GM23338 (cell line): ENCODE data around the gene OLA1. TPM values are rescaled to one million over a fixed set of nuclear protein-coding genes. Genes with fewer than 3 reads are reported as not detected.

Experiments used
- ATAC-seq: fragments of 200-7000 bp; cut with Tn5 transposase; 3 replicates; pipeline ENCODE4 v1.9.1; 2020
- DNase-seq: peaks from one replicate; pipeline ENCODE4 v3.0.0-alpha.2; 2015; ENCODE audit warnings: low spot score
- H2AFZ ChIP-seq: fragments of 200-600 bp; sonication (generic); 2 replicates; pipeline ENCODE4 v1.8.0; 2016; ENCODE audit warnings: antibody characterized with exemption, mild to moderate bottlenecking, moderate library complexity
- H3F3A ChIP-seq: fragments of 200-600 bp; sonication (generic); replicated peaks from 2 replicates; pipeline ENCODE4 v1.8.0; 2017; ENCODE audit warnings: antibody characterized with exemption, mixed run types, low read depth
- H3K27ac ChIP-seq: fragments of 200-600 bp; sonication (generic); 2 replicates; pipeline ENCODE4 v1.6.1; 2016; ENCODE audit warnings: low read depth
- H3K27me3 ChIP-seq: fragments of 200-600 bp; sonication (generic); 2 replicates; pipeline ENCODE4 v1.8.0; 2016; ENCODE audit warnings: mild to moderate bottlenecking, mixed run types, moderate library complexity; ENCODE audit not compliant: insufficient read depth
- H3K36me3 ChIP-seq: fragments of 200-600 bp; sonication (generic); 2 replicates; pipeline ENCODE4 v1.8.0; 2016; ENCODE audit warnings: mild to moderate bottlenecking; ENCODE audit not compliant: insufficient read depth
- H3K4me1 ChIP-seq: fragments of 200-600 bp; sonication (generic); 2 replicates; pipeline ENCODE4 v1.8.0; 2016; ENCODE audit warnings: mild to moderate bottlenecking, moderate library complexity; ENCODE audit not compliant: insufficient read depth
- H3K4me2 ChIP-seq: fragments of 200-600 bp; sonication (generic); 2 replicates; pipeline ENCODE4 v1.7.1; 2017; ENCODE audit warnings: mixed run types
- H3K4me3 ChIP-seq: fragments of 200-600 bp; sonication (generic); 2 replicates; pipeline ENCODE4 v1.6.1; 2016; ENCODE audit warnings: mixed run types
- H3K79me2 ChIP-seq: fragments of 200-600 bp; sonication (generic); replicated peaks from 2 replicates; pipeline ENCODE4 v1.8.0; 2017; ENCODE audit warnings: mild to moderate bottlenecking; ENCODE audit not compliant: insufficient read depth
- H3K9me2 ChIP-seq: fragments of 200-600 bp; sonication (generic); 2 replicates; pipeline ENCODE4 v1.8.0; 2017; ENCODE audit not compliant: insufficient read depth
- H4K20me1 ChIP-seq: fragments of 200-600 bp; sonication (generic); replicated peaks from 2 replicates; pipeline ENCODE4 v1.8.0; 2017; ENCODE audit warnings: mild to moderate bottlenecking; ENCODE audit not compliant: insufficient read depth
- H3K27ac Mint-ChIP-seq: 2 replicates; pipeline ENCODE4 v1.8.0; 2020; ENCODE audit warnings: inconsistent platforms, mild to moderate bottlenecking, moderate library complexity, mixed read lengths
- H3K27me3 Mint-ChIP-seq: 3 replicates; pipeline ENCODE4 v1.8.0; 2022; ENCODE audit warnings: low read depth, mild to moderate bottlenecking, moderate library complexity, mixed read lengths, inconsistent platforms; ENCODE audit not compliant: insufficient read depth, poor library complexity
- H3K36me3 Mint-ChIP-seq: 3 replicates; pipeline ENCODE4 v1.8.0; 2021; ENCODE audit warnings: low read depth, mild to moderate bottlenecking, inconsistent platforms, moderate library complexity, mixed read lengths
- H3K4me1 Mint-ChIP-seq: 3 replicates; pipeline ENCODE4 v1.8.0; 2020; ENCODE audit warnings: mild to moderate bottlenecking, inconsistent platforms, mixed read lengths
- H3K4me3 Mint-ChIP-seq: 3 replicates; pipeline ENCODE4 v1.8.0; 2021; ENCODE audit warnings: moderate library complexity, mild to moderate bottlenecking, inconsistent platforms, mixed read lengths
- H3K9me3 Mint-ChIP-seq: 3 replicates; pipeline ENCODE4 v1.8.0; 2020; ENCODE audit warnings: moderate library complexity, mild to moderate bottlenecking, inconsistent platforms, mixed read lengths
- CTCF ChIP-seq, 2 experiments: fragments of 200-600 bp in 1 of 2; sonication (generic) in 1 of 2; conservative IDR thresholded peaks; 2 replicates each; pipeline versions ENCODE4 v1.5.1 to v1.6.1; 2016 to 2017; ENCODE audit warnings: antibody characterized with exemption in 2 of 2, low read depth in 2 of 2, mild to moderate bottlenecking in 2 of 2, moderate library complexity in 1 of 2
- ETS1 ChIP-seq: IDR thresholded peaks from 2 replicates; pipeline ENCODE4 v1.6.1; 2016; ENCODE audit warnings: antibody characterized with exemption
- EZH2 ChIP-seq: fragments of 200-600 bp; sonication (generic); IDR thresholded peaks from one replicate; pipeline ENCODE4 v1.8.0; 2017; ENCODE audit warnings: antibody characterized with exemption, mild to moderate bottlenecking, low read depth; ENCODE audit not compliant: unreplicated experiment
- NANOG ChIP-seq: IDR thresholded peaks from 2 replicates; pipeline ENCODE4 v1.6.1; 2016; ENCODE audit warnings: antibody characterized with exemption, borderline replicate concordance
- ZNF331 ChIP-seq: fragments of 250-450 bp; sonication (Bioruptor Pico); IDR thresholded peaks from 2 replicates; pipeline ENCODE4 v1.5.0; 2020; ENCODE audit warnings: low read depth, mild to moderate bottlenecking, moderate library complexity
- ZNF462 ChIP-seq: fragments of 250-450 bp; sonication (Bioruptor Pico); IDR thresholded peaks from 2 replicates; pipeline ENCODE4 v1.5.0; 2020; ENCODE audit warnings: mild to moderate bottlenecking, moderate library complexity
- polyA plus RNA-seq: library from polyadenylated mRNA; unstranded; fragments of >200 nt; fragmentation: Nextera tagmentation; extraction: Ambion mirVana; gene quantifications from 2 replicates; pipeline ENCODE4 v1.2.1, GENCODE V29; 2016
- total RNA-seq: library from RNA; depleted of rRNA; stranded (reverse); fragments of >200 nt; shearing (Covaris generic); gene quantifications from 2 replicates; pipeline ENCODE4 v1.2.3, GENCODE V29; 2014

OLA1 gene
- total and polyA plus RNA-seq, 2 experiments from 2014 or later: 104 to 242 TPM

- H2AFZ ChIP-seq: no peak overlapping the region
- Mint-ChIP-seq H3K36me3 (peaks cover 17% of the 10 kb centered on the region), H3K27ac (no peak overlapping the region), H3K4me1 (no peaks in the 10 kb centered on the region), H3K9me3 (peaks cover 7% of the 10 kb centered on the region), H3K4me3 (no peak overlapping the region), H3K27me3 (no peaks in the 10 kb centered on the region)
- no peak overlapping the region for H3K4me3 ChIP-seq
- H3K4me1 ChIP-seq: no peaks in the 10 kb centered on the region
- TF ChIP-seq ETS1: no peak
- TF ChIP-seq EZH2: no peak
- TF ChIP-seq CTCF (conservative IDR thresholded peaks at IDR 0.05; ENCODE audit: low read depth in 2 of 2): no peak
- no peak for TF ChIP-seq NANOG
- TF ChIP-seq ZNF331 (CRISPR knock-in tag): no peak
- TF ChIP-seq ZNF462: no peak
- DNase-seq: no peak
- H4K20me1 ChIP-seq: peaks cover 12% of the 10 kb centered on the region
- no peak for ATAC-seq
- peaks cover 49% of the 10 kb centered on the region for H3K79me2 ChIP-seq
- H3K9me2 ChIP-seq: no peaks in the 10 kb centered on the region
- H3K36me3 ChIP-seq: no peaks in the 10 kb centered on the region
- H3K4me2 ChIP-seq: no peak overlapping the region
- H3K27me3 ChIP-seq: no peaks in the 10 kb centered on the region
- H3F3A ChIP-seq: no peaks in the 10 kb centered on the region
- H3K27ac ChIP-seq: no peak overlapping the region
Measured at GRCh38 chr2:174166261-174166660, 82.1 kb downstream of the OLA1 start.
